DOHH2 (cell line): ENCODE results near the gene UBXN7.

Experiments
- EZH2phosphoT487 ChIP-seq: fragments of 200-600 bp; sonication (generic); IDR thresholded peaks from 2 replicates; pipeline ENCODE4 v1.6.1; 2017; ENCODE audit warnings: borderline replicate concordance, mild to moderate bottlenecking, antibody characterized with exemption, low read length, moderate library complexity, mixed read lengths
- TF ChIP-seq, protein P1 (sequence below): fragments of 200-600 bp; sonication (generic); IDR thresholded peaks from one replicate; pipeline ENCODE4 v1.5.1; 2014; ENCODE audit warnings: antibody characterized with exemption, mild to moderate bottlenecking, low read depth, low read length; ENCODE audit not compliant: poor library complexity, severe bottlenecking

DNA sequence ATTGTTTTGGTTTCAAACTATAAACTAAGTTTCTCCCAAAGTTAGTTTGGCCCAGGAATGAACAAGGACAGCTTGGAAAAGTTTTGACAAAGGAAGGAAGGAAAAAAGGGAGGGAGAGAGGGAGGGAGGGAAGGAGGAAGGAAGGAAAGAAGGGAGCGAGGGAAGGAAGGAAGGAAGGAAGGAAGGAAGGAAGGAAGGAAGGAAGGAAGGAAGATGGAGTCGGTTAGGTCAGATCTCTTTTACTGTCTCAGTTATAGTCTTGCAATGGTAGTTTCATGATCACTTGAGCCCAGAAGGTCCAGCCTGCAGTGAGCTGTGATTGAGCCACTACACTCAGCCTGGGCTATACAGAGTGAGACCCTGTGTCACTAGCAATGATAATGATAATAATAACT is 12.3 kb upstream of the UBXN7 start:
- TF ChIP-seq, protein P1, sequence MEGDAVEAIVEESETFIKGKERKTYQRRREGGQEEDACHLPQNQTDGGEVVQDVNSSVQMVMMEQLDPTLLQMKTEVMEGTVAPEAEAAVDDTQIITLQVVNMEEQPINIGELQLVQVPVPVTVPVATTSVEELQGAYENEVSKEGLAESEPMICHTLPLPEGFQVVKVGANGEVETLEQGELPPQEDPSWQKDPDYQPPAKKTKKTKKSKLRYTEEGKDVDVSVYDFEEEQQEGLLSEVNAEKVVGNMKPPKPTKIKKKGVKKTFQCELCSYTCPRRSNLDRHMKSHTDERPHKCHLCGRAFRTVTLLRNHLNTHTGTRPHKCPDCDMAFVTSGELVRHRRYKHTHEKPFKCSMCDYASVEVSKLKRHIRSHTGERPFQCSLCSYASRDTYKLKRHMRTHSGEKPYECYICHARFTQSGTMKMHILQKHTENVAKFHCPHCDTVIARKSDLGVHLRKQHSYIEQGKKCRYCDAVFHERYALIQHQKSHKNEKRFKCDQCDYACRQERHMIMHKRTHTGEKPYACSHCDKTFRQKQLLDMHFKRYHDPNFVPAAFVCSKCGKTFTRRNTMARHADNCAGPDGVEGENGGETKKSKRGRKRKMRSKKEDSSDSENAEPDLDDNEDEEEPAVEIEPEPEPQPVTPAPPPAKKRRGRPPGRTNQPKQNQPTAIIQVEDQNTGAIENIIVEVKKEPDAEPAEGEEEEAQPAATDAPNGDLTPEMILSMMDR: no peak
- no peak for TF ChIP-seq EZH2phosphoT487
